HEK293 (cell line): ENCODE measurements around the gene AKNA.

Experiments
- CTCF ChIA-PET: fragments of 350-600 bp; formaldehyde crosslinking; extraction: SDS; loops from one replicate; lab custom pipeline; 2021; ENCODE audit warnings: antibody characterized with exemption; lab: Yijun Ruan, JAX
- POLR2A ChIA-PET: fragments of 300-600 bp; formaldehyde crosslinking; extraction: SDS; loops from one replicate; lab custom pipeline; 2020; ENCODE audit warnings: antibody characterized with exemption, inconsistent platforms; lab: Yijun Ruan, JAX
- H3K27ac ChIP-seq: fragments of 200-500 bp; sonication (Bioruptor generic); 2 replicates; pipeline ENCODE4 v1.5.1; 2014; ENCODE audit warnings: low read depth, low read length, control low read depth, inconsistent platforms; ENCODE audit errors: extremely low read depth
- H3K36me3 ChIP-seq, 2 experiments: fragments of 200-500 bp in 1 of 2; sonication (Bioruptor generic) in 1 of 2; 1 replicate in 1 of 2; 2 replicates in 1 of 2; pipeline ENCODE4 v1.5.1; 2014 to 2017; ENCODE audit warnings: inconsistent platforms in 2 of 2, low read length in 2 of 2; ENCODE audit not compliant: control insufficient read depth in 2 of 2, insufficient read depth in 1 of 2
- H3K4me1 ChIP-seq: fragments of 200-500 bp; sonication (Bioruptor generic); 2 replicates; pipeline ENCODE4 v1.5.1; 2014; ENCODE audit warnings: mild to moderate bottlenecking, low read length, inconsistent platforms; ENCODE audit not compliant: control insufficient read depth, insufficient read depth
- H3K4me3 ChIP-seq: 2 replicates; pipeline ENCODE4 v1.5.1; 2011; ENCODE audit warnings: low read depth, mild to moderate bottlenecking, control low read depth, low read length, moderate library complexity
- H3K9me3 ChIP-seq: fragments of 200-500 bp; sonication (Bioruptor generic); 2 replicates; pipeline ENCODE4 v1.5.1; 2014; ENCODE audit warnings: low read depth, low read length, inconsistent platforms; ENCODE audit not compliant: control insufficient read depth, insufficient read depth
- AEBP2 ChIP-seq: fragments of 450-650 bp; formaldehyde crosslinking; IDR thresholded peaks from 2 replicates; pipeline ENCODE4 v1.5.1; 2016; ENCODE audit warnings: missing biosample characterization, missing genetic modification characterization, borderline replicate concordance
- KLF1 ChIP-seq: fragments of 450-650 bp; formaldehyde crosslinking; IDR thresholded peaks from 2 replicates; pipeline ENCODE4 v1.5.1; 2016; ENCODE audit warnings: missing biosample characterization, missing genetic modification characterization
- PBX3 ChIP-seq: sonication (generic); formaldehyde crosslinking; IDR thresholded peaks from 2 replicates; pipeline ENCODE4 v1.8.1; 2022; ENCODE audit warnings: mild to moderate bottlenecking, moderate library complexity, missing genetic modification reagents
- SCRT1 ChIP-seq: fragments of 450-650 bp; formaldehyde crosslinking; IDR thresholded peaks from 2 replicates; pipeline ENCODE4 v1.5.1; 2016; ENCODE audit warnings: missing biosample characterization, missing genetic modification characterization, borderline replicate concordance
- SP3 ChIP-seq: fragments of 450-650 bp; formaldehyde crosslinking; IDR thresholded peaks from 2 replicates; pipeline ENCODE4 v1.5.1; 2016; ENCODE audit warnings: missing biosample characterization, missing genetic modification characterization
- TRIM28 ChIP-seq: IDR thresholded peaks from 2 replicates; pipeline ENCODE4 v1.6.1; 2011; ENCODE audit warnings: low read length, control low read depth, borderline replicate concordance
- ZBTB26 ChIP-seq: fragments of 450-650 bp; formaldehyde crosslinking; optimal IDR thresholded peaks from 2 replicates; pipeline ENCODE3; 2016; ENCODE audit warnings: missing biosample characterization, mild to moderate bottlenecking, missing genetic modification characterization
- ZFHX2 ChIP-seq: fragments of 450-650 bp; formaldehyde crosslinking; conservative IDR thresholded peaks from 2 replicates; pipeline ENCODE4 v1.5.1; 2016; ENCODE audit warnings: missing biosample characterization, missing genetic modification characterization
- ZFP41 ChIP-seq: fragments of 450-650 bp; formaldehyde crosslinking; IDR thresholded peaks from 2 replicates; pipeline ENCODE4 v1.5.1; 2016; ENCODE audit warnings: missing biosample characterization, missing genetic modification characterization, borderline replicate concordance
- ZNF114 ChIP-seq: fragments of 450-650 bp; formaldehyde crosslinking; IDR thresholded peaks from 2 replicates; pipeline ENCODE4 v1.5.0; 2017; ENCODE audit warnings: missing biosample characterization, missing genetic modification characterization
- ZNF138 ChIP-seq: fragments of 450-650 bp; formaldehyde crosslinking; IDR thresholded peaks from 2 replicates; pipeline ENCODE4 v1.5.1; 2016; ENCODE audit warnings: missing biosample characterization, missing genetic modification characterization, borderline replicate concordance
- ZNF140 ChIP-seq: fragments of 450-650 bp; formaldehyde crosslinking; IDR thresholded peaks from 2 replicates; pipeline ENCODE4 v1.5.1; 2016; ENCODE audit warnings: missing biosample characterization, missing genetic modification characterization
- ZNF16 ChIP-seq: fragments of 450-650 bp; formaldehyde crosslinking; IDR thresholded peaks from 2 replicates; pipeline ENCODE4 v1.5.1; 2016; ENCODE audit warnings: low read depth, missing biosample characterization, missing genetic modification characterization
- ZNF266 ChIP-seq: fragments of 450-650 bp; formaldehyde crosslinking; IDR thresholded peaks from 2 replicates; pipeline ENCODE4 v1.5.1; 2016; ENCODE audit warnings: missing biosample characterization, missing genetic modification characterization, low read depth
- ZNF398 ChIP-seq: fragments of 450-650 bp; formaldehyde crosslinking; IDR thresholded peaks from 2 replicates; pipeline ENCODE4 v1.5.1; 2017; ENCODE audit warnings: missing biosample characterization, missing genetic modification characterization
- ZNF530 ChIP-seq: fragments of 450-650 bp; formaldehyde crosslinking; IDR thresholded peaks from 2 replicates; pipeline ENCODE4 v1.5.1; 2016; ENCODE audit warnings: low read depth, missing biosample characterization, missing genetic modification characterization
- ZNF555 ChIP-seq: fragments of 450-650 bp; formaldehyde crosslinking; conservative IDR thresholded peaks from 2 replicates; pipeline ENCODE4 v1.5.1; 2017; ENCODE audit warnings: missing biosample characterization, mild to moderate bottlenecking, missing genetic modification characterization, inconsistent platforms
- ZNF558 ChIP-seq: fragments of 450-650 bp; formaldehyde crosslinking; IDR thresholded peaks from 2 replicates; pipeline ENCODE4 v1.5.1; 2016; ENCODE audit warnings: missing biosample characterization, missing genetic modification characterization
- ZNF560 ChIP-seq: fragments of 450-650 bp; formaldehyde crosslinking; IDR thresholded peaks from 2 replicates; pipeline ENCODE4 v1.5.1; 2017; ENCODE audit warnings: missing biosample characterization, missing genetic modification characterization, borderline replicate concordance
- ZNF623 ChIP-seq: fragments of 450-650 bp; formaldehyde crosslinking; IDR thresholded peaks from 2 replicates; pipeline ENCODE4 v1.5.1; 2016; ENCODE audit warnings: missing biosample characterization, missing genetic modification characterization
- ZNF677 ChIP-seq: fragments of 450-650 bp; IDR thresholded peaks from 2 replicates; pipeline ENCODE4 v1.5.0; 2018; ENCODE audit warnings: missing biosample characterization, mild to moderate bottlenecking, missing genetic modification characterization, moderate library complexity
- ZNF747 ChIP-seq: fragments of 450-650 bp; formaldehyde crosslinking; IDR thresholded peaks from 2 replicates; pipeline ENCODE4 v1.5.1; 2016; ENCODE audit warnings: missing biosample characterization, missing genetic modification characterization
- ZNF785 ChIP-seq: fragments of 450-650 bp; formaldehyde crosslinking; IDR thresholded peaks from 2 replicates; pipeline ENCODE4 v1.5.1; 2016; ENCODE audit warnings: missing biosample characterization, missing genetic modification characterization
- ZXDB ChIP-seq: fragments of 450-650 bp; formaldehyde crosslinking; IDR thresholded peaks from 2 replicates; pipeline ENCODE4 v1.5.1; 2016; ENCODE audit warnings: missing biosample characterization, missing genetic modification characterization

The AKNA gene

GRCh38 chr9:114409842-114410241, 22.1 kb upstream of the AKNA start:
- Histone ChIP-seq H3K36me3 (no peaks in the 10 kb centered on the region), H3K4me3 (no peak overlapping the region), H3K27ac (no peak overlapping the region), H3K4me1 (no peaks in the 10 kb centered on the region), H3K9me3 (no peaks in the 10 kb centered on the region)
- TF ChIP-seq ZNF623 (tag by site-specific recombination) (peak; percentile 93), ZNF785 (no peak)
- CTCF ChIA-PET = interaction anchor here (0.6 to 9.0 kb wide), 3 partner anchors 25 to 934 kb away, joined by 3 to 120 read pairs (median 6); no protein-coding TSS in a partner anchor
- POLR2A ChIA-PET = no interaction called here

DNA sequence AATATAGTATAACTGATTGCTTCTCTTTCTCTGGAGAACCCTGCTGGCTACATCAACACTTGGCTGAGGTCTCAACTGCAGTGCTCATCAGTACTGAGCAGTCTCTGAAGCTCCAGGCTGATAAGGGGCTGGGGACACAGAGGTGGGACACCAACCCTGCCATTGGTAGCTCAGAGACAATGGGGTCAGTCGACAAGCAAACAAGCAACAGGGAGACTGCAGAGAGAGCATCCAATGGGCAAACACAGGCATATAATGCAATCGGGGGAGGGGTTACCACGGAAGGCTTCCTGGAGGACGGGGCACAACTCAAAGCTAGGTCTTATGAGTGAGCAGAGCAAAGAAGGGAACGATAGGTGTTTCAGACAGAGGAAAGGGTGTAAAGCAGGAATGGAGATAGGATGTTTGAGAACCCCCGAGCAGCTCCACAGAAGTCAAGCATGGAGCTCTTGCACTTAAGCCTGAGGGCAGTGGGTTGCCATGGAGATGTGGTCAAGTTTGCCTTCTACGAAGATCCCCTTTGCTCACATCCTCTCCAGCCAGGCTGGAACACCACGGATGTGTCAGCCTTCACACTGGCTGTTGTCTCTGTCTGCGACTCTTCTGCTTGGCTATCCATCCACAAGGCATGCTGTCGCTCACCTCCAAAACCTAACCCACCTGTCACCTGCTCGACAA, 21.5 kb upstream of the AKNA start:
- Histone ChIP-seq H3K9me3 (no peaks in the 10 kb centered on the region), H3K4me3 (no peak overlapping the region), H3K27ac (no peak overlapping the region), H3K36me3 (no peaks in the 10 kb centered on the region), H3K4me1 (no peaks in the 10 kb centered on the region)
- TF ChIP-seq PBX3 (no peak), ZNF266 (no peak), AEBP2 (tag by site-specific recombination) (no peak), ZFP41 (tag by site-specific recombination) (no peak), ZNF747 (tag by site-specific recombination) (no peak), ZNF138 (tag by site-specific recombination) (no peak), ZNF560 (tag by site-specific recombination) (no peak), SCRT1 (tag by site-specific recombination) (no peak), TRIM28 (no peak), ZNF398 (tag by site-specific recombination) (no peak)
- ChIA-PET POLR2A (interaction anchor here (1.3 kb wide), 1 partner anchor 244 kb away, joined by 4 read pairs; no protein-coding TSS in a partner anchor), CTCF (interaction anchor here (1.2 to 9.0 kb wide), 3 partner anchors 12 to 244 kb away, joined by 3 to 120 read pairs (median 6); no protein-coding TSS in a partner anchor)

- CTCF ChIA-PET = interaction anchor here (1.2 to 9.0 kb wide), 4 partner anchors 12 to 603 kb away, joined by 3 to 120 read pairs (median 4); no protein-coding TSS in a partner anchor
- Histone ChIP-seq H3K4me1 (no peaks in the 10 kb centered on the region), H3K9me3 (no peaks in the 10 kb centered on the region), H3K4me3 (no peak overlapping the region), H3K36me3 (no peaks in the 10 kb centered on the region), H3K27ac (no peak overlapping the region)
- POLR2A ChIA-PET = interaction anchor here (1.3 kb wide), 1 partner anchor 245 kb away, joined by 4 read pairs; no protein-coding TSS in a partner anchor
- TF ChIP-seq ZNF677 (tag by site-specific recombination) (no peak), KLF1 (no peak), SP3 (tag by site-specific recombination) (no peak), ZNF530 (tag by site-specific recombination) (no peak), ZXDB (no peak), ZNF555 (tag by site-specific recombination) (no peak), ZNF114 (no peak), ZNF558 (tag by site-specific recombination) (no peak), ZNF140 (tag by site-specific recombination) (no peak), ZFHX2 (tag by site-specific recombination) (no peak), ZBTB26 (tag by site-specific recombination) (no peak), ZNF16 (tag by site-specific recombination) (no peak)
Observed at GRCh38 chr9:114408645-114409044, 20.9 kb upstream of the AKNA start.
